H1 (cell line): ENCODE measurements around the gene THRB. TPM values are rescaled to one million over a fixed set of nuclear protein-coding genes. Genes with fewer than 3 reads are reported as not detected.

Experiments used
- CTCF ChIA-PET: fragments of 300-600 bp; sonication (Branson Sonifier 250); formaldehyde crosslinking; loops from one replicate; lab custom pipeline; 2021; ENCODE audit not compliant: partially characterized antibody; lab: Charles Lee
- POLR2A ChIA-PET: fragments of 300-600 bp; sonication (Branson Sonifier 250); formaldehyde crosslinking; loops from one replicate; lab custom pipeline; 2021; ENCODE audit warnings: inconsistent platforms; ENCODE audit not compliant: partially characterized antibody; lab: Charles Lee
- DNase-seq, 2 experiments: peaks; one replicate each; pipeline versions ENCODE4 v3.0.0 to v3.0.0-alpha.2; 2010 to 2022; ENCODE audit warnings: low spot score in 2 of 2, low read depth in 1 of 2, mixed read lengths in 1 of 2
- FAIRE-seq: peaks from 2 replicates; lab custom pipeline; 2011; peaks lifted over from hg19 to GRCh38; lab: Jason Lieb, UNC
- H2AFZ ChIP-seq: 2 replicates; pipeline ENCODE4 v1.8.1; 2012; ENCODE audit warnings: low read length, inconsistent platforms
- H2AK5ac ChIP-seq: 2 replicates; pipeline ENCODE4 v1.6.1; 2013; ENCODE audit warnings: low read depth, low read length
- H2BK120ac ChIP-seq: replicated peaks from 2 replicates; pipeline ENCODE3; 2013; ENCODE audit warnings: low read depth, low read length, inconsistent platforms
- H2BK12ac ChIP-seq: 2 replicates; pipeline ENCODE4 v1.6.1; 2013; ENCODE audit warnings: low read depth, low read length
- H2BK15ac ChIP-seq: 2 replicates; pipeline ENCODE4 v1.6.1; 2013; ENCODE audit warnings: low read length
- H2BK20ac ChIP-seq: 2 replicates; pipeline ENCODE4 v1.6.1; 2013; ENCODE audit warnings: low read length
- H2BK5ac ChIP-seq: 2 replicates; pipeline ENCODE4 v1.6.1; 2013; ENCODE audit warnings: low read depth, low read length
- H3K14ac ChIP-seq: 2 replicates; pipeline ENCODE4 v1.6.1; 2013; ENCODE audit warnings: inconsistent platforms; ENCODE audit not compliant: insufficient read length
- H3K18ac ChIP-seq: 2 replicates; pipeline ENCODE4 v1.6.1; 2013; ENCODE audit warnings: low read length; ENCODE audit errors: extremely low read depth
- H3K23ac ChIP-seq: 2 replicates; pipeline ENCODE4 v1.6.1; 2013; ENCODE audit warnings: inconsistent platforms; ENCODE audit not compliant: insufficient read length
- H3K23me2 ChIP-seq: 2 replicates; pipeline ENCODE4 v1.6.1; 2013; ENCODE audit warnings: low read depth, low read length
- H3K27ac ChIP-seq: 2 replicates; pipeline ENCODE4 v1.6.1; 2011; ENCODE audit warnings: low read depth, low read length, inconsistent platforms
- H3K27me3 ChIP-seq, 4 experiments: replicated peaks in 1 of 4; 1 replicate in 1 of 4; 2 replicates in 3 of 4; pipeline versions ENCODE4 v1.6.1 to v1.8.1; 2011 to 2013; ENCODE audit warnings: low read length in 3 of 4, mild to moderate bottlenecking in 3 of 4, inconsistent platforms in 2 of 4, mixed read lengths in 2 of 4, moderate library complexity in 1 of 4; ENCODE audit not compliant: control insufficient read depth in 3 of 4, insufficient read depth in 3 of 4; ENCODE audit errors: extremely low read depth in 1 of 4
- H3K36me3 ChIP-seq, 4 experiments: 2 replicates each; pipeline versions ENCODE4 v1.6.1 to v1.8.1; 2011 to 2013; ENCODE audit warnings: mild to moderate bottlenecking in 4 of 4, low read length in 3 of 4, moderate library complexity in 2 of 4, control low read depth in 1 of 4, inconsistent platforms in 1 of 4; ENCODE audit not compliant: insufficient read depth in 4 of 4, control insufficient read depth in 2 of 4
- H3K4ac ChIP-seq: replicated peaks from 2 replicates; pipeline ENCODE3; 2013; ENCODE audit warnings: low read length, low read depth, mixed read lengths, inconsistent platforms; ENCODE audit not compliant: insufficient read length
- H3K4me1 ChIP-seq, 4 experiments: replicated peaks in 1 of 4; 1 replicate in 1 of 4; 2 replicates in 3 of 4; pipeline versions ENCODE4 v1.6.1 to v1.8.1; 2011 to 2013; ENCODE audit warnings: low read length in 3 of 4, inconsistent platforms in 2 of 4, mixed read lengths in 1 of 4; ENCODE audit not compliant: insufficient read depth in 4 of 4, control insufficient read depth in 3 of 4
- H3K4me2 ChIP-seq, 2 experiments: 2 replicates each; pipeline versions ENCODE4 v1.6.1 to v1.8.1; 2011 to 2013; ENCODE audit warnings: low read depth in 2 of 2, low read length in 2 of 2, control low read depth in 1 of 2, inconsistent platforms in 1 of 2, mild to moderate bottlenecking in 1 of 2; ENCODE audit not compliant: insufficient read depth in 1 of 2
- H3K4me3 ChIP-seq, 4 experiments: fragments of 200-600, 300-600 bp in 1 of 4; sonication (generic), shearing (Covaris generic), sonication (Bioruptor Twin) in 1 of 4; 2 replicates each; pipeline versions ENCODE4 v1.5.1 to v1.8.1; 2011 to 2016; ENCODE audit warnings: low read length in 4 of 4, low read depth in 3 of 4, control low read depth in 2 of 4, inconsistent platforms in 2 of 4, mild to moderate bottlenecking in 2 of 4, mixed read lengths in 1 of 4, moderate library complexity in 1 of 4; ENCODE audit not compliant: insufficient read depth in 2 of 4; ENCODE audit errors: extremely low read depth in 1 of 4
- H3K56ac ChIP-seq: replicated peaks from 2 replicates; pipeline ENCODE3; 2013; ENCODE audit warnings: low read depth, mild to moderate bottlenecking, mixed read lengths, low read length, inconsistent platforms; ENCODE audit not compliant: insufficient read length
- H3K79me1 ChIP-seq: 2 replicates; pipeline ENCODE4 v1.6.1; 2013; ENCODE audit warnings: low read depth, low read length, control low read depth
- H3K79me2 ChIP-seq, 2 experiments: 2 replicates each; pipeline versions ENCODE4 v1.6.1 to v1.8.1; 2012 to 2013; ENCODE audit warnings: low read length in 2 of 2, mild to moderate bottlenecking in 2 of 2, inconsistent platforms in 1 of 2; ENCODE audit not compliant: insufficient read depth in 2 of 2, control insufficient read depth in 1 of 2
- H3K9ac ChIP-seq, 4 experiments: replicated peaks in 1 of 4; 1 replicate in 1 of 4; 2 replicates in 3 of 4; pipeline versions ENCODE4 v1.6.1 to v1.8.1; 2011 to 2013; ENCODE audit warnings: low read depth in 3 of 4, low read length in 3 of 4, control low read depth in 2 of 4, mild to moderate bottlenecking in 2 of 4, moderate library complexity in 2 of 4, inconsistent platforms in 1 of 4; ENCODE audit errors: extremely low read depth in 1 of 4
- H3K9me3 ChIP-seq, 2 experiments: 2 replicates each; pipeline versions ENCODE4 v1.6.1 to v1.8.1; 2012 to 2013; ENCODE audit warnings: mild to moderate bottlenecking in 2 of 2, moderate library complexity in 2 of 2, control low read depth in 1 of 2, inconsistent platforms in 1 of 2, low read depth in 1 of 2, low read length in 1 of 2, mixed read lengths in 1 of 2; ENCODE audit not compliant: insufficient read depth in 2 of 2
- H4K20me1 ChIP-seq, 2 experiments: replicated peaks in 1 of 2; 2 replicates each; pipeline versions ENCODE3 to v1.8.1; 2011 to 2013; ENCODE audit warnings: inconsistent platforms in 2 of 2, low read length in 2 of 2, mild to moderate bottlenecking in 1 of 2; ENCODE audit not compliant: insufficient read depth in 2 of 2, control insufficient read depth in 1 of 2
- H4K5ac ChIP-seq: 2 replicates; pipeline ENCODE4 v1.6.1; 2013; ENCODE audit warnings: low read length, low read depth, mixed read lengths, inconsistent platforms; ENCODE audit not compliant: insufficient read length
- H4K8ac ChIP-seq: 2 replicates; pipeline ENCODE4 v1.8.0; 2013; ENCODE audit warnings: mild to moderate bottlenecking, moderate library complexity, low read length, inconsistent platforms; ENCODE audit not compliant: insufficient read depth; ENCODE audit errors: extremely low read depth
- H4K91ac ChIP-seq: replicated peaks from 2 replicates; pipeline ENCODE3; 2013; ENCODE audit warnings: low read length, mixed read lengths, inconsistent platforms; ENCODE audit not compliant: insufficient read length
- RBBP5 ChIP-seq: IDR thresholded peaks from 2 replicates; pipeline ENCODE4 v1.7.1; 2012; ENCODE audit warnings: low read depth, mild to moderate bottlenecking, inconsistent platforms, low read length, moderate library complexity, borderline replicate concordance
- WGBS, 2 experiments: shearing (Covaris generic) in 1 of 2; methylation state at CpG; one replicate each; pipeline versions ENCODE4 v1.1.6 to v1.1.7; 2013 to 2015; ENCODE audit warnings: low lambda C conversion rate in 2 of 2, mixed read lengths in 2 of 2, inconsistent platforms in 1 of 2, low coverage in 1 of 2, missing lambda C conversion rate in 1 of 2; ENCODE audit not compliant: insufficient replicate concordance in 2 of 2, insufficient coverage in 1 of 2, insufficient read length in 1 of 2; ENCODE audit errors: extremely low coverage in 1 of 2, missing lambda C conversion rate in 1 of 2; 5-methylcytosine and 5-hydroxymethylcytosine counted together
- polyA plus RNA-seq, 7 experiments: library from polyadenylated mRNA; depleted of rRNA in 3 of 7; stranded (reverse) in 5 of 7; unstranded in 2 of 7; fragments of >200 nt in 5 of 7; fragments of 200-250 nt in 2 of 7; gene quantifications; 1 replicate in 5 of 7; 2 replicates in 1 of 7; 4 replicates in 1 of 7; pipeline versions ENCODE4 v1.2.1 to v1.2.3, GENCODE V29; 2011 to 2013; ENCODE audit warnings: missing spikeins in 2 of 7, mixed read lengths in 2 of 7
- total RNA-seq: library from RNA; stranded (reverse); fragmentation: NEBNext Ultra II Directional; extraction: Animal tissue kit (Norgen Biotek cat#: 25700); gene quantifications from 2 replicates; pipeline ENCODE4 v1.2.1, GENCODE V29; 2021

The THRB gene
- total and polyA plus RNA-seq, 2 of the 8 experiments (the other 6 are each of a cell fraction or from before 2014, with no cell fraction given) = 0.98 to 3.9 TPM

- Histone ChIP-seq H3K79me2 (no peaks in the 10 kb centered on the region), H3K4me2 (no peak overlapping the region), H3K4ac (no peak overlapping the region), H2BK120ac (no peak overlapping the region), H3K36me3 (no peaks in the 10 kb centered on the region), H3K27me3 (no peaks in the 10 kb centered on the region), H3K23ac (no peak overlapping the region), H2BK15ac (no peak overlapping the region), H3K9ac (no peak overlapping the region), H3K56ac (no peak overlapping the region), H4K20me1 (no peaks in the 10 kb centered on the region), H2BK5ac (no peak overlapping the region), H3K18ac (no peak overlapping the region), H3K4me1 (no peaks in the 10 kb centered on the region), H3K4me3 (no peak overlapping the region), H4K5ac (no peak overlapping the region), H2AK5ac (no peak overlapping the region), H3K27ac (no peak overlapping the region), H2AFZ (no peak overlapping the region), H3K9me3 (no peaks in the 10 kb centered on the region), H3K79me1 (no peaks in the 10 kb centered on the region), H3K14ac (no peak overlapping the region), H4K8ac (no peak overlapping the region), H4K91ac (no peak overlapping the region), H2BK20ac (no peak overlapping the region), H2BK12ac (no peak overlapping the region), H3K23me2 (no peaks in the 10 kb centered on the region)
- DNase-seq = no peak
- no peak for FAIRE-seq
- WGBS, 2 experiments = 83% methylated on average over 5 of the region's 5 CpGs; no CpG with 5 or more reads in 1 of the 2 experiments
- POLR2A ChIA-PET = interaction anchor here (0.6 kb wide), 1 partner anchor 18 kb away, joined by 4 read pairs; no protein-coding TSS in a partner anchor
- CTCF ChIA-PET = interaction anchor here (0.6 to 4.7 kb wide), 8 partner anchors 12 to 108 kb away, joined by 3 to 38 read pairs (median 14); no protein-coding TSS in a partner anchor
- no peak for TF ChIP-seq RBBP5
Measured at GRCh38 chr3:24184528-24185176, 310.0 kb downstream of the THRB start.
